HG02571 (cell line): ENCODE data around the gene SMTNL1.
A peak's percentile ranks its signal among the peaks of the same experiment; 100 is the strongest.
"Not testable (repeated sequence)": the region's sequence is repeated elsewhere in the genome, so short reads cannot be mapped to it uniquely, and the experiment has no call there.

Source experiments
- ATAC-seq: cut with Tn5 transposase; IDR thresholded peaks from one replicate; pipeline ENCODE4 v1.9.1; 2021; ENCODE audit warnings: mild to moderate bottlenecking, moderate library complexity; ENCODE audit not compliant: unreplicated experiment

Gene SMTNL1

GRCh38 chr11:57508341-57509170 is 28.8 kb upstream of the SMTNL1 start:
- ATAC-seq: no peak

GRCh38 chr11:57511741-57512430 is 25.5 kb upstream of the SMTNL1 start:
- no peak for ATAC-seq

GRCh38 chr11:57512646-57513451 is 24.5 kb upstream of the SMTNL1 start:
- ATAC-seq: no peak

- ATAC-seq: no peak
Measured at GRCh38 chr11:57513452-57513795, 24.0 kb upstream of the SMTNL1 start.

GRCh38 chr11:57513911-57514537 is 23.4 kb upstream of the SMTNL1 start:
- no peak for ATAC-seq

GRCh38 chr11:57514538-57515331 is 22.7 kb upstream of the SMTNL1 start:
- ATAC-seq: no peak

GRCh38 chr11:57515332-57516060 is 21.9 kb upstream of the SMTNL1 start, which contains the start of gene SLC43A1:
Gene SLC43A1 (minus strand): TSS chr11:57515702. CDS start chr11:57514111, 1,591 bp downstream.
- ATAC-seq: no peak

GRCh38 chr11:57516061-57516443 is 21.3 kb upstream of the SMTNL1 start:
- ATAC-seq: no peak

- no peak for ATAC-seq
Measured at GRCh38 chr11:57521116-57521515, 16.3 kb upstream of the SMTNL1 start.

GRCh38 chr11:57523419-57523818 is 14.0 kb upstream of the SMTNL1 start:
- no peak for ATAC-seq

- no peak for ATAC-seq
Measured at GRCh38 chr11:57527056-57527631, 10.3 kb upstream of the SMTNL1 start.

GRCh38 chr11:57529012-57529411 is 8.4 kb upstream of the SMTNL1 start:
- ATAC-seq: no peak

- ATAC-seq: no peak
Measured at GRCh38 chr11:57530215-57530595, 7.2 kb upstream of the SMTNL1 start.

- peak; percentile 98 for ATAC-seq
Measured at GRCh38 chr11:57530596-57531507, 6.5 kb upstream of the SMTNL1 start, which contains the start of gene TIMM10. Gene TIMM10 (minus strand): TSS chr11:57530754. CDS start chr11:57530189, 565 bp downstream.

- not testable (repeated sequence) for ATAC-seq
Measured at GRCh38 chr11:57534449-57534848, 2.9 kb upstream of the SMTNL1 start.

- ATAC-seq: no peak
Measured at GRCh38 chr11:57539342-57539741, 1.9 kb downstream of the SMTNL1 start.

GRCh38 chr11:57541169-57541568 is 3.8 kb downstream of the SMTNL1 start:
- no peak for ATAC-seq

- no peak for ATAC-seq
Measured at GRCh38 chr11:57542582-57542981, 5.2 kb downstream of the SMTNL1 start.
